HCT116 (cell line): ENCODE data around the gene RNU6-9. TPM values are rescaled to one million over a fixed set of nuclear protein-coding genes. Genes with fewer than 3 reads are reported as not detected.

Source experiments
- ATAC-seq: fragments of 200-7000 bp; cut with Tn5 transposase; 2 replicates; pipeline ENCODE4 v1.9.1; 2020; ENCODE audit warnings: mild to moderate bottlenecking, moderate library complexity
- BruUV-seq: library from RNA; stranded (reverse); fragments of 400-500 nt; replicated peaks from 2 replicates; lab custom pipeline; 2021; lab: Mats Ljungman, UMichigan
- CTCF ChIA-PET: fragments of 300-600 bp; sonication (Branson Sonifier 250); formaldehyde crosslinking; loops from one replicate; lab custom pipeline; 2021; ENCODE audit warnings: antibody characterized with exemption; lab: Charles Lee
- POLR2A ChIA-PET: fragments of 300-600, 350-600 bp; sonication (Branson Sonifier 250); formaldehyde crosslinking; loops from one replicate; lab custom pipeline; 2021; ENCODE audit warnings: antibody characterized with exemption; lab: Charles Lee
- RAD21 ChIA-PET, 2 experiments: fragments of 300-600 bp; sonication (Branson Sonifier 250); formaldehyde crosslinking; loops; one replicate each; lab custom pipeline; 2023; ENCODE audit warnings: low total read pairs in 2 of 2; ENCODE audit not compliant: uncharacterized antibody in 2 of 2, unreplicated experiment in 2 of 2, low non-redundant PET in 1 of 2; lab: Charles Lee
- DNase-seq: peaks from one replicate; pipeline ENCODE4 v3.0.0-alpha.2; 2010; ENCODE audit warnings: low read depth, low spot score
- H2AFZ ChIP-seq: fragments of 200-600 bp; shearing (Covaris generic), sonication (generic); 2 replicates; pipeline ENCODE4 v1.6.1; 2017; ENCODE audit warnings: low read depth, mixed run types, mixed read lengths, antibody characterized with exemption, low read length; ENCODE audit not compliant: poor library complexity, severe bottlenecking
- H3K27ac ChIP-seq: 2 replicates; pipeline ENCODE4 v1.5.1; 2012; ENCODE audit warnings: low read depth, low read length
- H3K27me3 ChIP-seq: fragments of 200-600 bp; sonication (generic); 2 replicates; pipeline ENCODE4 v1.6.1; 2016; ENCODE audit warnings: mixed run types, low read length, mixed read lengths; ENCODE audit not compliant: insufficient read depth
- H3K36me3 ChIP-seq, 2 experiments: fragments of 200-500 bp in 1 of 2; fragments of 200-600 bp in 1 of 2; sonication (Bioruptor generic) in 1 of 2; sonication (generic) in 1 of 2; 2 replicates each; pipeline versions ENCODE4 v1.5.1 to v1.6.1; 2014 to 2016; ENCODE audit warnings: low read length in 2 of 2, inconsistent platforms in 1 of 2, mixed read lengths in 1 of 2, mixed run types in 1 of 2; ENCODE audit not compliant: insufficient read depth in 2 of 2, control insufficient read depth in 1 of 2
- H3K4me1 ChIP-seq, 2 experiments: fragments of 200-600 bp in 1 of 2; sonication (generic) in 1 of 2; 2 replicates each; pipeline versions ENCODE4 v1.5.1 to v1.6.1; 2012 to 2017; ENCODE audit warnings: low read length in 2 of 2, inconsistent platforms in 1 of 2, mild to moderate bottlenecking in 1 of 2, mixed read lengths in 1 of 2, mixed run types in 1 of 2, moderate library complexity in 1 of 2; ENCODE audit not compliant: insufficient read depth in 2 of 2, control insufficient read depth in 1 of 2
- H3K4me2 ChIP-seq: fragments of 200-600 bp; sonication (generic); 2 replicates; pipeline ENCODE4 v1.6.1; 2017; ENCODE audit warnings: mixed run types, low read length, mixed read lengths
- H3K4me3 ChIP-seq, 2 experiments: fragments of 200-600 bp in 1 of 2; sonication (generic) in 1 of 2; replicated peaks in 1 of 2; 2 replicates each; pipeline ENCODE4 v1.5.1; 2011 to 2016; ENCODE audit warnings: low read length in 2 of 2, control low read depth in 1 of 2, low read depth in 1 of 2, mild to moderate bottlenecking in 1 of 2, mixed read lengths in 1 of 2, mixed run types in 1 of 2
- H3K79me2 ChIP-seq: fragments of 200-600 bp; sonication (generic); 2 replicates; pipeline ENCODE4 v1.6.1; 2017; ENCODE audit warnings: mild to moderate bottlenecking, mixed run types, low read length, moderate library complexity, mixed read lengths; ENCODE audit not compliant: insufficient read depth
- H3K9ac ChIP-seq: fragments of 200-600 bp; sonication (generic); 2 replicates; pipeline ENCODE4 v1.6.1; 2016; ENCODE audit warnings: low read length, mixed read lengths
- H3K9me2 ChIP-seq: fragments of 200-600 bp; sonication (generic), shearing (Covaris generic); 2 replicates; pipeline ENCODE4 v1.6.1; 2017; ENCODE audit warnings: mixed run types, mild to moderate bottlenecking, moderate library complexity; ENCODE audit not compliant: insufficient read depth
- H3K9me3 ChIP-seq, 2 experiments: fragments of 200-500 bp in 1 of 2; fragments of 200-600 bp in 1 of 2; sonication (Bioruptor generic) in 1 of 2; sonication (generic) in 1 of 2; 2 replicates each; pipeline ENCODE4 v1.6.1; 2014 to 2017; ENCODE audit warnings: low read length in 2 of 2, mixed read lengths in 2 of 2, inconsistent platforms in 1 of 2, low read depth in 1 of 2, mild to moderate bottlenecking in 1 of 2, mixed run types in 1 of 2, moderate library complexity in 1 of 2; ENCODE audit not compliant: control insufficient read depth in 1 of 2, insufficient read depth in 1 of 2
- H4K20me1 ChIP-seq: fragments of 200-600 bp; sonication (generic), shearing (Covaris generic); 2 replicates; pipeline ENCODE4 v1.6.1; 2017; ENCODE audit warnings: mixed run types, mild to moderate bottlenecking, moderate library complexity; ENCODE audit not compliant: insufficient read depth
- CBX3 ChIP-seq: IDR thresholded peaks from 2 replicates; pipeline ENCODE4 v1.6.1; 2012; ENCODE audit warnings: low read depth
- CTCF ChIP-seq, 3 experiments: fragments of 200-600 bp in 1 of 3; sonication (generic) in 1 of 3; IDR thresholded peaks in 2 of 3; conservative IDR thresholded peaks in 1 of 3; 2 replicates each; pipeline ENCODE4 v1.5.1; 2012 to 2017; ENCODE audit warnings: low read depth in 2 of 3, low read length in 2 of 3, antibody characterized with exemption in 1 of 3, borderline replicate concordance in 1 of 3, control low read depth in 1 of 3, mild to moderate bottlenecking in 1 of 3, mixed read lengths in 1 of 3, mixed run types in 1 of 3, moderate library complexity in 1 of 3; ENCODE audit not compliant: insufficient read depth in 1 of 3
- EGR1 ChIP-seq: IDR thresholded peaks from 2 replicates; pipeline ENCODE4 v1.6.1; 2012; ENCODE audit warnings: low read depth
- EZH2 ChIP-seq: fragments of 200-600 bp; sonication (generic); IDR thresholded peaks from 2 replicates; pipeline ENCODE4 v1.6.1; 2017; ENCODE audit warnings: antibody characterized with exemption, mixed run types
- JUND ChIP-seq: IDR thresholded peaks from 2 replicates; pipeline ENCODE4 v1.6.1; 2012
- MAX ChIP-seq: IDR thresholded peaks from 2 replicates; pipeline ENCODE4 v1.6.1; 2012
- POLR2AphosphoS5 ChIP-seq: IDR thresholded peaks from 2 replicates; pipeline ENCODE4 v1.6.1; 2011; ENCODE audit warnings: mild to moderate bottlenecking, low read depth, low read length, moderate library complexity
- RAD21 ChIP-seq: IDR thresholded peaks from 2 replicates; pipeline ENCODE4 v1.6.1; 2012; ENCODE audit warnings: low read depth, mild to moderate bottlenecking
- REST ChIP-seq: IDR thresholded peaks from 2 replicates; pipeline ENCODE4 v1.6.1; 2012; ENCODE audit warnings: low read depth
- SP1 ChIP-seq: IDR thresholded peaks from 2 replicates; pipeline ENCODE4 v1.6.1; 2012; ENCODE audit warnings: low read depth
- SRF ChIP-seq: IDR thresholded peaks from 2 replicates; pipeline ENCODE4 v1.6.1; 2012; ENCODE audit warnings: low read depth
- TCF7L2 ChIP-seq: IDR thresholded peaks from 2 replicates; pipeline ENCODE4 v1.7.0; 2011; ENCODE audit warnings: borderline replicate concordance, inconsistent platforms; ENCODE audit not compliant: insufficient read depth, insufficient read length; ENCODE audit errors: extremely low read depth
- YY1 ChIP-seq: IDR thresholded peaks from 2 replicates; pipeline ENCODE4 v1.6.1; 2011; ENCODE audit warnings: low read length, low read depth, moderate library complexity, mild to moderate bottlenecking; ENCODE audit not compliant: insufficient replicate concordance; ENCODE audit errors: extremely low read depth
- ZFX ChIP-seq: fragments of 450-650 bp; IDR thresholded peaks from 2 replicates; pipeline ENCODE4 v1.6.1; 2017
- ZNF274 ChIP-seq: fragments of 200-500 bp; sonication (Bioruptor generic); IDR thresholded peaks from 2 replicates; pipeline ENCODE4 v1.6.1; 2014; ENCODE audit warnings: mild to moderate bottlenecking, low read depth, low read length, inconsistent platforms
- intact Hi-C: fragments of 100-400 bp; cut with micrococcal nuclease; formaldehyde crosslinking; loops from 2 replicates; pipeline ENCODE4 v1.10.0; 2022
- total RNA-seq: library from RNA; stranded (reverse); gene quantifications from one replicate; pipeline ENCODE4 v1.2.1, GENCODE V29; 2021; ENCODE audit not compliant: unreplicated experiment

RNU6-9 gene
- total RNA-seq, 1 experiment from 2014 or later, result not detected

GRCh38 chr19:939922-940321 lies 46.6 kb downstream of the RNU6-9 start (continued):
- TF ChIP-seq REST, result no peak

GRCh38 chr19:940591-941291 lies 47.5 kb downstream of the RNU6-9 start:
- peaks cover 25 to 32% of the 10 kb centered on the region in 2 experiments for H3K4me1 ChIP-seq
- intact Hi-C loops, result loop anchor here (2.0 kb wide), 1 partner anchor 14 kb away; the partner anchor contains the start of gene ARID3A
- no peaks in the 10 kb centered on the region for H3K27me3 ChIP-seq
- peaks cover 11% of the 10 kb centered on the region; the same call in 1 of the 2 replicates for H3K79me2 ChIP-seq
- ChIA-PET RAD21 (no interaction called here), CTCF (no interaction called here), POLR2A (no interaction called here)
- no peak for DNase-seq
- no peaks in the 10 kb centered on the region for H4K20me1 ChIP-seq
- no peaks in the 10 kb centered on the region for H3K9me2 ChIP-seq
- ATAC-seq, result peak; percentile 88
- no peak overlapping the region for H2AFZ ChIP-seq
- peak overlapping the region; percentile 70 for H3K27ac ChIP-seq
- no peaks in the 10 kb centered on the region for H3K36me3 ChIP-seq
- H3K9me3 ChIP-seq, result no peaks in the 10 kb centered on the region
- peak overlapping the region; percentile 31 to 54 for H3K4me3 ChIP-seq
- peak overlapping the region; percentile 92 for H3K4me2 ChIP-seq
- peak overlapping the region; percentile 64 for H3K9ac ChIP-seq
- no TSS peak for BruUV-seq
- TF ChIP-seq SRF (peak; percentile 98), SP1 (no peak; the same call in 1 of the 2 replicates), REST (no peak), ZFX (peak; percentile 45; the same call in 1 of the 2 replicates), CTCF (IDR thresholded peaks at IDR 0.05 in 2 of 3, conservative IDR thresholded peaks at IDR 0.05 in 1 of 3; ENCODE audit: borderline replicate concordance in 1 of 3, insufficient read depth in 1 of 3, low read depth in 2 of 3, low read length in 2 of 3) (no peak), ZNF274 (no peak), MAX (peak; percentile 80), RAD21 (no peak), CBX3 (no peak), EZH2 (no peak), JUND (no peak), YY1 (peak; percentile 13), TCF7L2 (peak; percentile 92), POLR2AphosphoS5 (peak; percentile 62), EGR1 (no peak)
